CD1c-positive myeloid dendritic cell (primary cell): ENCODE data around the gene ZNF35.

Source experiments
- DNase-seq: peaks from one replicate; pipeline ENCODE4 v3.0.0-alpha.2; 2016; ENCODE audit errors: extremely low spot score

ZNF35 gene

DNA sequence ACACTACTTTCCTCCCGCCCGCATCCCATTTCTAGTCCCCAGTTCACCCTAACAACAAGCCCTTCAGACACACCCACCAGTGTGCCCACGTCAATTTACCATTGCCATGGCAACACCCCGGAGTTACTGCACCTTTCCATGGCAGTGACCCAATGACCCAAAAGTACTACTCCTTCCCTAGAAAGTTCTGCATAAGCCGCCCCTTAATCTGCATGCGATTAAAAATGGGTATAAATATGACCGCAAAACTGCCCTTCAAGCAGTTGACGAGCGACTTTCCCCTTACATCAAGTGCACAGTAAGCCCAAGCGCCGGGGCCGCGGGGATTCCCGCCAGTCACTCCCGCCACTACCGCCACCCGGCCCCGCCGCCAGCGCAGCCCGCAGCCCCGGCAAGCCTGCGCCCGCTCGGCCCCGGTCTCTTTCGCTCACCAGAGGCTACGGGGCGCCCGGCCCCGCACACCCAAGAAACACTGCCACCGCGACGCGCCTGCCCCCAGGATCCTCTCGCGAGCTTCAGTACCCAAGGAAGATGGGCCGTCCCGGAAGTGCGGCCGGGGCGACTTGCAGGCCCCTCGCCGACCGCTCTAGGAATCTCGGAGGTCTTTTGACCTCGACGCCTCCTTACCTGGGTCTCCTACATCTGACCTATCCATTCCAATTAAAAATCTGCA lies 36.7 kb downstream of the ZNF35 start:
- DNase-seq = peak; percentile 34

DNA sequence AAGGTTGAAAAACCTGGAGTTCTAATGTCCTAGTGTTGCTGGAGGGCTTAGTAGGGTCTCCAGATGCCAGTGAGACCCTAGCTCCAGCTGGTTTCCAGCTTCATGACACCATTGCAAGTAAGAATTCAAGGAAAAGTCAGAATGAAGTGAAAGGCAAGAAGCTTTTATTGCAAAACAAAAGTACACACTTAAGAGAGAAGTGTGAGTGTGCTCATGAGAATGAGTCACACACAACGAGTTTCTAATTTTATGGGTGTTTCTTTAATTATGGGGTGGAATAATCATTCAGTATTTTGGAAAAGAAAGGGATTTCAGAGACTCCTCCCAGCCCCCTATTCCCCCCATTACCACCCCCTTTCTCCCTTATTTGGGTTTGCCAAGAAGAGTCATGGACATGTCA lies 39.4 kb downstream of the ZNF35 start:
- no peak for DNase-seq
